GM18505 (cell line): ENCODE data around the gene ZNF526.

Experiments
- ATAC-seq: cut with Tn5 transposase; IDR thresholded peaks from one replicate; pipeline ENCODE4 v1.9.1; 2021; ENCODE audit not compliant: unreplicated experiment
- POLR2A ChIP-seq: IDR thresholded peaks from 4 replicates; pipeline ENCODE4 v1.6.1; 2011; ENCODE audit warnings: borderline replicate concordance; ENCODE audit not compliant: insufficient read depth, insufficient read length; ENCODE audit errors: extremely low read depth

The ZNF526 gene

DNA sequence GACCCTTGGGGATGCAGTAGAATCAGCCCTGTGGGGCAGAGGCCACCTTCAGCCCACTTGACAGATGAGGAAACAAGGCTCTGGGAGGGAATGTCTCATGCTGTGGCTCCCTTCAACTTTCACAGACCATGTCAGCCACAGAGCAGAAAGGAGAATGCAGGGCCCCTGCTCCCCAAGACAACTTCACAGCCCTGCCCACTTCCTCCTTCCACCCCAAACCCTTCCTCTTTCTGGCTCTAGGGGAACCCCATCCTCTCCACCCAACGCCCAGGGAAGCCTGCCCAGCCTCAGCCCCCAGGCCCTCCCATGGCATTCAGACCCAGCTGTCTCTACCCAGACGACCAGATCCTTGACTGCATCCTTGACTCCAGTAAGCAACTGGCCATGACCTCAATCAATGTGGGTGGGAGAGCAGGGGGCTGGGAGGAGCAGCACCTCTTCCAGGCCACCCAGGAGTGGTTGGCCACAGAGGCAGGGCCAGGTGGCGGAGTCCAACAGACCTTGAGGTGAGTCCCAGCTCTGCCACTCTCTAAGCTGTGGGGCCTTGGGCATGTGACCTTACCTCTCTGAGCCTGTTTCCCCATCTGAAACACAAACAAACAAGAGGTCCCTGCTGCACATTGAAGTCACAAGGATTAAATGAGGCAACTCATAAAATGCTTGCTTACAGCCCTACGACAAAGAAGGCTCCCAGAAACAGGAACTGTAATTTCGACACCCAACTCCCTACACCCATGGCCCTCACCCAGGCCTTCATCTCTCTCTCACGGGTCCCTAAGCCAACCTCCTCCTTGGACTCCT is 18.4 kb upstream of the ZNF526 start:
- ATAC-seq: no peak
- peak; percentile 66 for TF ChIP-seq POLR2A

DNA sequence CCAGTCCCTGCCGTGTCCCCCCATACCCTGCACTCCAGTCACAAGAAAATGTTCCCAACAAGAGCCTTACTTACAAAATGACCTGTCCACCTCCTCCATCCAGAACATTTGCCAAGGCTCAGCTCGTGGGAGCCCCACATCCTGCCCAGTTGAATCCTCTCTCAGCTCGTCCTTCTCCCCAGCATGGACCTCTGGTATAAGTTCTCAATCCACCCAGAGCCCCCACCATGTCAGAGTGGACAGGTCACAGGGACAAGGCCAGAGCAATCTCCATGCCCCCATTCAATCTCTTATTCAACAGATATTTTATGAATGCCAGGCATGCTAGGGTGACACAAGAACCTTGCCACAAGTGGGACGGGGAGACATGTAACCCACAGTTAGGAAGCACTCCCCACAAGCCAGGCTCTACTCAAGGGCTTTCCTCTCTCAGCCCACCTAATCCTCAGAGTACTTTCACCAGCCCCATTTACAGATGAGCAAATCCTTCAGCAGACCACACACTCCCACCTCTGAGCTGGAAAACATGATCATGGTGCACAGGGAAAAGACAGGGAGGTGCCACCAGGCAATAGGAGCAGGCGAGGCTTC is 17.7 kb upstream of the ZNF526 start:
- TF ChIP-seq POLR2A: no peak
- no peak for ATAC-seq

DNA sequence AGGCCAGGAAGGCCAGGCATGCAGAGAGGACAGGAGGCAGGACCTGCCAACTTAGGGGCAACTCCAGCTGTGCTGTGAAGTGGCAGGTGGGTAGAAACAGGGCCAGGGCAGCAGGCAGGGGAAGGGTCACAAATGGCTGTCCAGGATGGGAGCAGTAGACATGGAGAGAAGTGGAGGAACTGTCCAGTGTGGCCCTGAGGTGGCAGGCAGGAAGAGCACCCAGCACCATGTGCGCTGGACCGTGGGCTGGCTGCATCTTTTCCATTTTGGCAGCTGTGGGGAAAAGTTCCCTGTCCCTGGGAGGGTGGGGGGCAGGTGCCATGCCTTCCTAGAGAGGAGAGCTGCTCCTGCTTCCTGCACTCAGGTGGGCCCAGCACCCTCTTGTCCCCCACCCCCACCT is 16.4 kb upstream of the ZNF526 start:
- no peak for TF ChIP-seq POLR2A
- ATAC-seq: no peak

DNA sequence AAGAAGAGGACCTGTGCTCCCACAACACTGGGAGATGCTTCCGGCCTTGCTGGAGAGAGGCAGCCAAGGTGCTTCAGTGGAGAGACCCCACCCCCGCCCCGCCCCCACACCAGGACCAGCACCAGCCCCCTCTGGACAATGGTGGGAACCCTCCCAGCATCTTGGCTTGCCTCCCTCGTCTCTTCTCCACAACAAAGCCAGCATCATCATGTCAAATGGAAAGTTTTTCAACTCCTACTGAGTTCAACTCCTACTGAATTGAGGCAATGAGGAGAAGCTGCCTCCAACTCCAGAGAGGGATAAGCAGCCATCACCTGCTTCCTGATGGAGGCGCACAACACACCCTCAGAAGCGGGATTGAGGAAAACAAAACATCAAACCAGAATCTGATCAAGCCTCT is 15.4 kb upstream of the ZNF526 start:
- no peak for TF ChIP-seq POLR2A
- no peak for ATAC-seq

DNA sequence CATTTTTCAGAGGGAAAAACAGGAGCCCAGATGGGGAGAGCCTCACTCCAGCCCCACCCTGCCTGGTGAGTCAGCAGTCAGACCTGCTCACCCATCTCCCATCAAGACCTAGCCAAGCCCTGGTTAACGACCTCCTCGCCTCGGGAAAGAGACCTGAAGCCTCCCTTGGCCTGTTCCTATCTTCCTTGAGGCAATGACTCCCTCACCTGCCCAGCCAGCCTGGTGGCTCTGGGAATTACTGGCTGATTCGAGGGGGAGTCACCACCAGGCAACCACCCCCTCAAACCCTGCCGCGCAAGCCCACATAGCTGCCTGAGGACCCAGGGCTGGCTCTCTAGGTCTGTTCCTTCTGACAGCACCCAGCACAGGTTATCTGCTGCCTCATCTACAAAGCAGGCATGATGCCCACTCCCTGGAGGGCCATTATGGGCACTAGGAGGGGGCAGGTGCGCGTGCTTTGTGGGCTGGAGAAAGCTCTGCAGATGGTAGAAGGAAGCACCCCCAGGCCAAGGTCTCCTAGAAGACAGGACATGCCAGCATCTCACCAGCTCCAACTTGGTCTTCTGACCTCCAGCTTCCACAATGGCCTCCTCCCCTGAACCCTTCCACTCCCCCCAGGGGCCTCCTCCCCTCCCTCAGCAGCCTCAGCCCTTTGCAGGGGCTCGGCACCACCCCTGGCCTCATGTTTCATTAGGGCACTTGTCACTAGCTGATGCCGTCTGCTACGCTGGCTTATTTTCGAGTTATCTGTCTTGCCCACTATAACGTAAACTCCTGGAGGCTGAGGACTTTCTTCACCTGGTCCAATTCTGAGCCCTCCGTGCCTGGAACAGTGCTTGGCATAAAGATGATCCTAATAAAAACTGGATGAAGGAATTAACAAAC is 13.0 kb upstream of the ZNF526 start:
- no peak for TF ChIP-seq POLR2A
- no peak for ATAC-seq

DNA sequence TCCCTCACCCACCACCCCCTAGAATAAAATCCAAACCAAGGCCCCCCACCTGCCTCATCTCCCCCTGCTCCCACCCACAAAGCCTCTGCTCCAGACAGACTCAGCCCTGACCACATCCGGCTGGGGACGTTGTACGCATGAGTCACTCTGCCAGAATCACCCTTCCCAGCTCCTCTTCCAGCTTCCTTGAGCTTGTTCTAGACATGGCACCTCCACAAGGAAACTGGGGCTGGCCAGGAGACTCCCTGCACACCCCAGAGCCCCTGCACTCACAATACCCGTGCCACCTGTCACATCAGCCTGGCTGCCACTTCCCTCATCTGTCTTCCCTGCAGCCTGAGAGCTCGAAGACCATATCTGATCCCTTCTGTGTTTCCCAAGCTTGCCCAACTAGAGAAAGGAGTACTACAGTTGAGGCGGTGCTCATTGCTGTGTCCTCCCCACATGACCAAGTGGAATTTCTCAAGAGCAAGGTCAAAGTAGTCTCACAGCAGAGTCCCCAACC is 12.3 kb upstream of the ZNF526 start:
- TF ChIP-seq POLR2A: no peak
- no peak for ATAC-seq

DNA sequence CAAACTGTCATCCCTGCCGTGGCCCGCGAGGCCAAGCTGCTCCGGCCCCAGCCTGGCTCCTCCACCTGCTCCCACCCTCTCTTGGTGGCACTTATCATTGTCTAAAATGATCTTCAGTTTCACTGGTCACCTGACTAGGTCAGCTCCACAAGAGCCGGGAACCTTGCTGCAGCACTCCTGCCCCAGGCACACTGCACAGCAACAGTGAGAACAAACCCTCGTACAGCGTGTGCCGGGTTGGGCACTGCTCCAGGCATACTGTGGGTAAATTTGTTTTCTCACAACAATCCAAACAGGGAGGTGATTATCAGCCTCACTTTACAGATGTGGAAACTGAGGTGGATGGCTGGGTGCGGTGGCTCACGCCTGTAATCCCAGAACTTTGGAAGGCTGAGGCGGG is 11.5 kb upstream of the ZNF526 start:
- no peak for ATAC-seq
- no peak for TF ChIP-seq POLR2A

DNA sequence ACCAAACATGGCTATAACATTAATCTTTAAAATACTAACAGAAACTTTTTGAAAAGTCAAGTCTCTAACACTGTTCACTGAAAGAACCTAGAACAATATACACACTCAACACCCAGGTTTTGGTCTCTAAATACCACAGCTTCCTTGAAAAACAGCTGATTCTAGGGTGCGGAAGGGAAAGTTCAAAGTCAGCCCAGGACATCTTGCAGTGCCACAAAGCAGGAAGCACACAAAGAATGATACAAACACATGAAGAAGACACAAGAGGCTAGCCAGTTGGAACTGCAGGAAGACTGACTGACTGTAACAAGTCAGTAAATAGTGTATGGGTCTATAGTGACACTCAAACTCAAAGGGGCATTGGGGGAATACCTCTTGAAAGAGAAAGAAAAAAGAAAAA is 7.2 kb upstream of the ZNF526 start:
- no peak for TF ChIP-seq POLR2A
- ATAC-seq: no peak

DNA sequence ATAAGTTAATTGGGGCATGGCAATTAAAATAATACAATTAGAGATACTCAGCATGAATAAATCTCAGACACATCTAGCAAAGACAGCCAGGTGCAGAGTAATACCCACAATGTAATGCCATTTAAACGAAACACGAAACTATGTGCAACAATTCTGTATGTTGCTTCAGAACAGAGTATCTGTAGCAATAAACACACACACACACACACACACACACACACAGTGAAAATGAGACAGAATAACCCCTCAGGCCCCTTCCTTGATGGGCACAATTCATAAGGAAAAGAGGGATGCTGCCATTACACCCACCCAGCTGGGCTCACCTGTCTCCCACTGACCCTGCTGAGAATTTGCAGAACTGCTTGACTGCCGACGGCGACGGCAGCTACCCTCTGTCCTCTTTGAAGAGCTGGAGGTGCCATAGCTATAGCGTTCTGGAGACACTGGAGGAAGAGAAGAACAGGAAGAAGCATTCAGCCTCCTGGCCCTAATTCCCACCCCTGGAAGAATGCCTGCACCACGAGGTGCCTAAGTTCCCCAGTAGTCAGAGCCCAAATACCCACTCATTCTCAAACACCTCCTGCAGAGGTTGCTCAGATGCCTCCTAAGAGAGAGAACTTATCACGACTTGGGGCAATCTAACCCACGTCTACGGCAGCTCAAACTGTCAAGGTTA is 5.2 kb upstream of the ZNF526 start:
- ATAC-seq: no peak
- TF ChIP-seq POLR2A: no peak

DNA sequence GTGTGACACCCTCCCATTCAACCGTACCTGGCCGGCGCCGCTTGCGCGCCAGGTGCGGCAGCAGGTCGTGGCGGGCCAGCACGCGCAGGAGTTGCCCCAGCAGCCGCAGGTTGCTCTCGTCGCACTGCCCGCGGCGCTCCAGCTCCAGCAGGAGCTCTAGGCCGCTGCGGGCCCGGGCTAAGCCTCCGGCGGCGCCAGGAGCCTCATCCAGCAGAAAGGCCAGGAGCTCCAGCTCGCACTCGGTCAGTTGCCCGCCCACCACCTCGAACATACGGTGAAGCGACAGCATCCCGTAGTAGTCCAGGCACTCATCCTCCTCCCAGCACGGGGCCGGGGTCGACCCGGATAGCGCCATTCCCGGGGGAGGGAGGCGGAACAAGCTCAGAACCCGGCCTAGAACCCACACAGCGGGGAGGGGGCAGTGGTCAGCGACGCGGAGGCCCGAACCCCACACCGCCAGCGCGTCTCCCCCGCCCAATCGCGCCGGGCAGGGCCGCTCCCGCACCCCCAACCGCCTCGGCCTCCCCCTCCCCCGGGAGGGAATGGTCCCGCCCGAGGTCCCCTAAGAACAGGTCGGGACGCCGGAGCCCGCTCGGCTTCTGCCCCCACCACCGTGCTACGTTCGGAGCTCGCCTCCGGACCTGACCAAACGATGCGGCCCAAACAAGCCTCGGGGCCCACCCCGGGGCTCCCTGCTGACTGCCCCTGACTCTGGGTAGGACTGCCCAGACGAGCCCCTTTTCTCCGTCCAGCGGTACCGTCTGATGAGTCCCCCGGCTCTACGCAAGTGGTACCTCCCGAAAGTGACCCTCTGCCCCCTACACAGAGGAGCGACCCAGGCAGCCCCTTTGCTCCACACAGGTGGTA is 3.2 kb upstream of the ZNF526 start:
- no peak for ATAC-seq
- peak; percentile 30 for TF ChIP-seq POLR2A

DNA sequence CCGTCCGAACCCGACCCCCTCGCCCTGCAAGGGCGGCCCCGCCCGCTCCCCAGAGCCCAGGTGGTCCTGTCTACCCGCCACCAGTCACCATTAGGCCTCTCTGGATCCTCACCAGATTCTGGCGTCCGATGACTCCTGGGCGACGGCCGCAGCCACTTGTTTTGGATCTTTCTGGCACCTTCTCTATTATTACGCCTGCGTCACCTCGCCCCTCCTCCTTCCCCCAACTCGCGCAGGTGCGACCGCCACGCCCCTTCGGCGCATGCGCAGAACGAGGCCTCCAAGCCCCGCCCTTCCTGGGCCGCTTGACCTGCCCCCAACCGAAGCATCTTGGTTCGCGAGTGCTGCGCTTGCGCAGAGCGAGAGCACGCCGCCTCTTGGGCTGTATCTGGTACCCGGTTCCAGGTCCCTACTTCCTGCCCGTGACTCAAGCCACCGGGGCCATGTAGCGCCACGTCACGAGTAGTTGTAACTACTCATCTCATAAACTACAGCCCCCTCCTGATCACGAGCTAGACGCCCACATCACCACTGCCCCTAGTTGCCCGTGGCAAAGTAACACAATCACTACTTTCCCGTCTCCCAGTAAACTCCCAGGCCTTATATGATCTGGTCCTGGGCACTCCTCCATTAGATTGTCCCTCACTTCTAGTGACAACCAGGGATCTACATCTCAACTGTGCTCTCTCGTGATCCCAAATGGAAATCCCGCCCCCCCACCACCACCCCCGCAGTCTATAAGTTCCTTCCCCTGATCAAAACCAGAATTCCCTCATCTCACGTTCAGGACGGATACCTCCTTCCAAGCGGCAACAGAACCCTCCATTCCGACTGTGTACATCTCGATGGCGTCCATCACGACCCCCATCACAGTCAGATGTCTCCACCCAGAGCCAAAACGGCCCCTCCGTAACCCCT is 2.3 kb upstream of the ZNF526 start, which contains the start of gene DEDD2:
Gene DEDD2 (minus strand): TSS at position 158 of the 918 bp plus-strand sequence. CDS start 670 bp downstream, outside the sequence.
- peak; percentile 77 for TF ChIP-seq POLR2A
- ATAC-seq: peak; percentile 74
